GM19328 (cell line): ENCODE data around the gene COL4A2.

Source experiments
- ATAC-seq: cut with Tn5 transposase; IDR thresholded peaks from one replicate; pipeline ENCODE4 v1.9.1; 2021; ENCODE audit warnings: mild to moderate bottlenecking, moderate library complexity; ENCODE audit not compliant: unreplicated experiment

The COL4A2 gene

DNA sequence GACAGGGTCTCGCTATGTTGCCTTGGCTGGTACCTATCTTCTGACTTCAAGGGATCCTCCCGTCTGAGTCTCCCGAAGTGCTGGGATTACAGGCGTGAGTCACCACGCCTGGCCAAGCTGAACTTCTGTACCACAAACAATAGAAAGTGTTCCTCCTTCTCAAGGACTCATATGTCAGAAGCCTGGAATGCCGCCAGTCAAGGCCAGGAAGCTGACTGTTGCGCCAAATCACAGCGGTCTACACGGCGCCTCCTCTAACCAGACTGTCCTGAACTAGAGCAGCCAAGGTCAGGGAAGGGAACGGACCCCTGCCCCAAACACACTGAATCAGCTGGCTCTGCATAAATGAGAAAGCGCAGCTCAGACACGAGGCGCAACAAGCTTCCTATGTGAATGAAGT is 239.8 kb downstream of the COL4A2 start:
- no peak for ATAC-seq

DNA sequence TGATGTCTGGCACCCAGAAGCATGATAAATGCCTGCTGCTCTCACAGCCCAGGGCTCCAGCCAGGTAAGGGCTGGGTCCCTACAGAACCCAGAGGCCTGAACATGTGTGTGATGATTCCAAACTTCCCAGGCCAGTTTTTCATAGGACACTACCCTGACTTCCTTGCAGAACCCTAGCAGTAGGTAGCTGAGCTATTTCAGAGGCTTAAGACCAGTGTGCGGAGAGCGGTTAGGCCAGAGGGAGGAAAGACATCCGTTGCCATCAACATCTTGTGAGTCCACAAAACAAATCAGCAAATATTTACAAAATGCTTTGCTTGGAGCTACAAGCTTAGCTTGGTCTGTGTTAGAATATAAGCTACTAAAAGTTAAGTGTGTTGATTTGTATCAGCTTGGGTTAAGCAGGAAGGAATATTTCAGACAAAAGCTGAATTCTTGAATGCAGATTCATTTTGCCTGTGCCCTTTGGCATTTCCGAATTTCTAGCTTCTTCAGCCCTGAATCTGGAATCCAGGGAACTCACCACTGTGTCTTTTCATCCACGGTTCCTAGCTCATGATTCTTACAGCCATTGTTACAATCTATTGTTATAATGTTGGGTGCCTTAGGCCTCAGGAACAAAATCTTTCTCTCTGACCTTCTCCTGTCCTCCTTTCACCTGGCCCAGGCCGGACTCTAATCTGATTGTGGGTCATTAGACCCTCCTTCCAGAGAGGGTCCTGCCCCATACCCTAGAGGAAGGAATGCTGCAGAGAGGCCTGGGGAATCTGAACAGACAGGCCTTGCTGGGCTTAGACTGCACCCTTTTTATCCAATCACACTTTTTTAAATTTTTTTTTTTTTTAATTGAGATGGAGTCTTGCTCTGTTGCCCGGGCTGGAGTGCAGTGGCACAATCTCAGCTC is 242.1 kb downstream of the COL4A2 start:
- ATAC-seq = no peak

DNA sequence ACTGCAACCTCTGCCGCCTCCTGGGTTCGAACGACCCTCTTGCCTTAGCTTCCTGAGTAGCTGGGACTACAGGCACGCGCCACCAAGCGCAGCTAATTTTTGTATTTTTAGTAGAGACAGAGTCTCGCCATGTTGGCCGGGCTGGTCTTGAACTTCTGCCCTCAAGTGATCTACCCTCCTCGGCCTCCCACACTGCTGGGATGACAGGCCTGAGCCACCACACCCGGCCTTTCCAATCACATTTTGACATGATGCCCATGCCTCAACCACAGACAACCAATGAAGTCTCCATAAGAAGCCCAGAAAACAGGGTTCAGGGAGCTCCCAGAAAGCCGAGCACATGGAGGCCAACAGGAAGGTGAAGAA is 242.7 kb downstream of the COL4A2 start:
- no peak for ATAC-seq

DNA sequence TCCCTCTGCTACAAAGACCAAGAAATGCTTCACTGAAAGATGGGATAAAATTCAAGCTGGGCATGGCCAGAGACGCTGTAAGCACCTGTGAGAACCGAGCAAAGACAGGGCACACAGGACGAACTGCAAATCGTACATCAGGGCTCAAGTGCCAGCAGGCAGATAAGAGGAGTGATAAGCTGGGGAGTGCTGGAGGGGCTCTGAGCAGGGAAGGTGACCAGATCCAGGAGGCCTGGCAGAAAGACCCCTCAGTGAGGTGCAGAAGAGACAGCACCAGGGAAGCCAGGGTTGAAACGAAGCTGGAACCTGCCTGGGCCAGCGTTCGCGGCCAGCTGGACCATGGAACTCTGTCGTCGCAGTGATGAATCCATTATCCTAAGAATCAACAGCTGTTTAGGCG is 244.2 kb downstream of the COL4A2 start:
- ATAC-seq = no peak

DNA sequence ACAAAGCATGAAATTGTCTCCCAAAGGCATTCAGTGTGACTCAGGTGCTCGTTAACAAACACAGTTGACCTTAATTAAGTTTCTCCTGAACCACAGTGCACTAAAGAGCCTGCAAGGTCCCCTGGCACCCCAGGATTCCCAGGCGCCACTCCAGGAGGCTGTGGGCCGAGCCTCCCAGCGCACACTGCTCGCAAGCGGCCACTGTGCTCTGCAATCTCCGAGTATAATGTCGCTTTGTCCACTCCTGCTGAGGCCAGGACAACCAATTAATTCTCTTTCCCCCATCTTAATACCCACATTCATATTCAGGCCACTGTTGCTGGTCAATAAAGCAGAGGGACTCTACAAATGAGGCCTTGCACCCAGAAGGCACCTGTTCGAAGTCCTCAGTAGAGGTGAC is 245.7 kb downstream of the COL4A2 start:
- ATAC-seq = no peak

DNA sequence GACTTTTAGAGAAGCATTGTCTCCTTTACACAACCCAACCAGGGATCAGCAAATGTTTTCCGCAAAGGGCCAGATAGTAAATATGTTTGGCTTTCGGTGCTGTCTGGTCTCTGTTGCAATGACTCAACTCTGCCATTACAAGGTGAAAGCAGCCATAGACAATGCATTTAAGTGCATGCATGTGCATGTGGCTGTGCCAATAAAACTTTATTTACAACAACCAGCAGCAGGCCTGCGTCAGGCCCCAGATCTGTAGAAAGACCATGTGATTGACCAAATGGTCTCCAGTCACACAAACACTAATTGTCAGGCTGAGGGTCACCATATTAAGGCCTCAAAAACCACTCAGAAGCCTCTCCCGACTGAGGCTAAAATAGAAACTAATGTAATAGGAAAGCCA is 246.3 kb downstream of the COL4A2 start:
- ATAC-seq = no peak

DNA sequence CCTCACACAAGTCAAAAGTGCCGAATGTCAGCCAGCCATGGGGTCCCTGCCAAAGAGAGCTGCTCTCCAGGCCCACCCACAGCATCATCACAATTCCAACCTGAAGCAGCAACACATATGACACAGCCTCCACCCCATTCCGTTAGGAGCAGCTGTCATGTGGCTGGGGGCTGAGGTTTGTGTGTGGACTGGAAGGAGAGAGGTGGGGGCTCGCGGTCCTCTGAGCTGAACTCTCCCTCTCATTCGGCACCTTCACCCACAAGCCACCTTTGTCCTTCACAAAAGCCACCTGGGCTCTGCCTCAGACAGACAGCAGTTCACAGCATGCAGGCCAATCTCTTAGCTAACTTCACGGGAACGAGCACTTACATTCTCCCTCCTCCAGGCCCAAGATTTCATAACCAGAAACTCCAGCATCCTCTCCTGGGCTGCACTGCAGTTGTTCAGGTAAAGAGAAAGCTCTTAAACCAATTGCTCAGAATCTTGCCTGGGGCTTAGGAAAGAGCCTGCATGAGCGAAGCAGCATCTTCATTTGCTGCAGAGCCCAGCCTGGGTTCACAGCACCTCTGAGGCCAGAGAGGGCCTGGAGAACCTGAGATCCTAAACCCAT is 247.2 kb downstream of the COL4A2 start:
- ATAC-seq = no peak

DNA sequence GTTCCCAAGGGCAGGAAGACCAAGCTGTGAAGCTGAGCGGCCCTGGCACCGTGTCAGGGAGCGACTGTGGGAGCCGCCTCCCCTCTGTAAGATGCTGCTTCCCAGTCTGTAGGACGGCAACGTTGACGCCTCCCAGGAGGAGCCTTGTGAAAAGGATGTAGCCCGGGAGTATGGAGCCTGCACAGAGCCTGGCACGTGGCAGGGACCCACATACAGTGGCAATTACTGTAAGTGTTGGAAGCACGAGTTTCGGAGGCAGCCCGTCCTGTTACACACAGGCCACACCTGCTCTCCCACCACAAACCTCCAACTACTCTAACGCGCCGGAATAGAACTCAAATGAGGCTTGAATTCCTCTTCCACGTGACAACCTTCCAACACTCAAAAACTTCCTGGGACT is 247.9 kb downstream of the COL4A2 start:
- no peak for ATAC-seq

DNA sequence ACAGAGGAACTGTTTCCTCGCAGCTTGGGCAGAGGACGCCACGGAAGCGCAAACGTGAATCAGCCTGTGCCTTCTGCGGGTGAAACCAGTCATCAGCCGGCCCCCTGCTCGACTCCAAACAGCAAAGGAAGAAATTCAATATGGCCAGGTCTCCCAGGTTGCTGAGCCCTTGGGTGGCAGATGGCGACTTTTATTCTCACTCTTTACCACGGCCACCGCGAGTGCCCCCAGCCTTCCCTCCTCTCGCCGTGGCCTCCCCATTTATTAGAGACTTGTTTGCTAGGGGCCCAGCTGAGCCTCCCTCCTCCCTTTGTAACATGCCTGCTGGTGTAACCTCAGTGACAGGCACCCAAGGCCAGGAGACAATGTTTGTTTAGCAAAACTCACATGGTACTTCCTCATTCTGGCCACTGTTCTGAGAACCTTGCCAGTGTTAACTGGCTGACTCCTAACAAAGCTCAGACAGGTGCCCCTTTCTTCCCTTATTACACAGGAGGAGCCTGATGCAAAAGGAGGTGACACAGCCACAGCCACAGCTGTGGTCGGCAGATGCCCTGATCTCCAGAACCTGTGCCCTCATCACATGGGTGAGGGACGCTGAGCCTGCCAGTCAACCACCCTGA is 248.6 kb downstream of the COL4A2 start:
- no peak for ATAC-seq

DNA sequence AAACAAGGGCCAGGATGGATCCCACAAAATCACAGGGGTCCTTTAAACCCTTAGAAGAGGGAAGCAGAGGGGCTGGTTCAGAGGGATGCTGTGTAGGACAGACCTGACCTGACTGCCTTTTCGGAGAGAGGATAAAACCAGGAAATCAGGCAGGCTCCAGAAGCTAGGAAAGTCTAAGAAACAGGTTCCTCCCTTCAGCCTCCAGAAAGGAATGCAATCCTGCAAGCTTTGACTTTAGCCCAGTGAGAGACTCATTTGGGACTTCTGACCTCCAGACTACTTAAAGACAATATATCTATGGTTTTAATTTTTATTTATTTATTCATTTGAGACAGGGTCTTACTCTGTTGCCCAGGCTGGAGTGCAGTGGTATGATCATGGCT is 249.1 kb downstream of the COL4A2 start:
- no peak for ATAC-seq

DNA sequence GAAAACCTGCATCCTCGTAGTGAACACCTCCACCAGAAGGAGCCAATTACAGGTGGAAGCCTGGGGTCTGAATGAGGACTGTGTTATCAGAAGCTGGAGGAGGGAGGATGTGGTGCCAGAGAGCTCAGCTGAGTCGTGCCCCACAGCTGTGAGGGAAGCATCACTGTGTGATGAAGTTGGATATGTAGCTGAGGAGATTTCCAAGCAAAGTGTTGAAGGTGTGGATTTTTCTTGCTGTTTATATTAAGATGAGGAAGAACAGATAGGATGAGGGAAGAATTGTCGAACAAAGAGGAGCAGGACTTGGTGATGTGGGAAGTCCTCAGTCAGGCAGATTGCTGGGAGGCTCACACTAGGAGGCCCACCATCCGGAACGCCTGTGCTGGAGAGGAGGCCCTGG is 250.0 kb downstream of the COL4A2 start:
- ATAC-seq = no peak

DNA sequence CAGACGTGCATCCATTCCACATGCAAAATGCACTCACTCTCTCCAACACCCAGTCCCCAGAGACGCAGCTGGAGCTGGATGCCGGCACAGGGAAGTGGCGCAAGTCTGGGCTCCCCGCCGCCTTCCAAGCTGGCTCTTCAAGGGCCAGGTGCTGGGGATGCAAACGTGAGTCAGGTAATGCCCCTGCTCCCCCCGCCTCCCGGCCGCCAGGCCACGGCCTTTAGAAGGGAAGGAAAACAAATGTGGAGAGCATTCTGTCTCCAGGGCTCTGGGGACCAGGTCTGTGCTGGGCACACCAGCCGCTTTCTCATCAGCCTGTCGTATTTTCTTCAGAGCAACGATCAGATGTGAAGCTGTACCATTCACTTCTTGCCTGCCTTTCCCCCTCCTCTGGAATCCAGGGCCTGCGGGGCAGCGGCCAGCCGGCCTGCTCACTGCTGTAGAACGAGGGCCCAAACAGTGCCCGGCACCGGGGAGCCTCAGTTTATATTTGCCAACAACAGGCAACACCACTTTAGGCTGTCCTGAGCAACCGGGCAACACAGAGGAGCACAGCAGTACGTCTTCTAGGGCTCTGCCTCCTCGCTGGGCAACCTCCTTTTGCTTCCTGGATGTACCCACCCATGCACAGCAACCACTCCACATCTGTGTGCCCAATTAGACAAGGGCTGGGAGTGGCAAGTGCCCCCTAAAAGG is 250.7 kb downstream of the COL4A2 start:
- ATAC-seq = no peak

DNA sequence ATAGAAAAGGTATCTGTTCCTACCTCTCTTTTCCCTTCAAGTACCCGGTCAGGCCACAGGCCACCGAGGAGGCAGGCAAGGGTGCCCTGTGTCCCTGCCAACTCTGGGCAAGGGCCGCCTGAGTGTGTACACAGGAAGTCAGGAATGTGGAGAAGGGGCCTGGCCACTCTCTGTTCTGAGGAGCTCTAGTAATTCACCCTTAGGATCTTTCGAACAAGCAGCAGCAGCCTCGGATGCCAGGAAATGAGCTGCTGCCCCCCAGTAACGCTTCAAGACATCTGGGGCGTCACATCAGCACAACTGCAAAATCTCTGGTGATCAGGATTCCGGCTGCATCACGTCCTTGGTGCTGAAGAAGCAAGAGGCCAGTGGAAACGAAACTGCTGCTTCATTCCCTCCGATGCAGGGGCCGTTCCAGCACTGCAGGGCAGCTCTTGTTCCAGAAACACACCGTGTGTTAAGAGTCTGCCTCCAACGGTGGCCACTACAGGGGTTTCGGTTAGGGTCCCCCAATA is 252.4 kb downstream of the COL4A2 start:
- no peak for ATAC-seq

DNA sequence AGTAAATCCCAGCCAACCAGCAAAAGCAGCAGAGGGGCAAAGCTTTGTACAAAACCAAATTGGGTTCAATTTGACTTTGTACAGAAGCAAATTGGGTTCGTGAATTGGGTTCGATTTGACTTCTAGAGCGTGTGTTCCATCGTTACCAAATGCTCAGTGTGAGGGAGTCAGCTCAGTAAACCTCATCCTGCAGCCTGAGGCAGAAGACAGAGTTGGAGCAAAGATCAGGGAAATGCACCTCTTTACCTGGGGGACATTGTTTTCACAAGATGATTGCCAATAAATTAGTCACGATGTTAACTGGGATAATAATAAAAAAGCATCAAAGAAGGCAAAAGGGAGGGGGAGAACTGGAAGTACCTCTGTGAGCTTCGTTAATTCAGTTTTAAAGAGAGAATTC is 252.9 kb downstream of the COL4A2 start:
- ATAC-seq = no peak

DNA sequence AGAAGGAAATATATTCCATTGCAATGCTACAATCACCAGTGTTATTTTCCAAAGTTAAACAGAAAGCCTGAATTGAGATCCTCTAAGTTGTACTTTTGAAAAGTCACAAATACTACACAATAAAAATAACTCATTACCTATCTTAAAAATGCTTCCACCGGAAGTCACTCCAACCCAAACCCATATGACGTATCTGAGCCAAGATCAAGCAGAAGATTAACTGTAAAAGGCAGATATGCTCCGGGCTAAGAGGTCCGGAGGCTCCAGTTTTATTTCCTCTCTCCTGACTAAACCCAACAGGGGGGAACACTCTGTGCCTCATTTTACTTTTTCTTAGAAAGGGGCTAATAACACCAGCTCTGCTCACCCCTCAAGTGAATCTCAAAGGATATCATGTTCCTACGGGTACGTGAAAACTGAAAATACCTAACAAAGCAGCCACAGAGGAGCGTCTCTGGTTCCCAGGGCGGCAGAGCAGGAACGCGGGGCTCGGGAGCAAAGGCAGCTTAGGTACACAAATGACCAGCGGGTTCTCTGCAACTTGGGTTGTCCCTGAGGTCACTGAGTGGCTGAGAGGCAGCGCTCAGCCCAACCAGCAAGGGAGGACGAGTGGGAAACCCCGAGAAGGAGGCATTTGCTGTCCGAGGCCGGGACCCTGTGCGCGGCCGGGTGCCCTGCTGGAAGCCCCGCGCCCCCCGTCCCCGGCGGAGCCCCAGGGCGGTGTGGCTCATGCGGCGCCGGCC is 253.7 kb downstream of the COL4A2 start:
- no peak for ATAC-seq

DNA sequence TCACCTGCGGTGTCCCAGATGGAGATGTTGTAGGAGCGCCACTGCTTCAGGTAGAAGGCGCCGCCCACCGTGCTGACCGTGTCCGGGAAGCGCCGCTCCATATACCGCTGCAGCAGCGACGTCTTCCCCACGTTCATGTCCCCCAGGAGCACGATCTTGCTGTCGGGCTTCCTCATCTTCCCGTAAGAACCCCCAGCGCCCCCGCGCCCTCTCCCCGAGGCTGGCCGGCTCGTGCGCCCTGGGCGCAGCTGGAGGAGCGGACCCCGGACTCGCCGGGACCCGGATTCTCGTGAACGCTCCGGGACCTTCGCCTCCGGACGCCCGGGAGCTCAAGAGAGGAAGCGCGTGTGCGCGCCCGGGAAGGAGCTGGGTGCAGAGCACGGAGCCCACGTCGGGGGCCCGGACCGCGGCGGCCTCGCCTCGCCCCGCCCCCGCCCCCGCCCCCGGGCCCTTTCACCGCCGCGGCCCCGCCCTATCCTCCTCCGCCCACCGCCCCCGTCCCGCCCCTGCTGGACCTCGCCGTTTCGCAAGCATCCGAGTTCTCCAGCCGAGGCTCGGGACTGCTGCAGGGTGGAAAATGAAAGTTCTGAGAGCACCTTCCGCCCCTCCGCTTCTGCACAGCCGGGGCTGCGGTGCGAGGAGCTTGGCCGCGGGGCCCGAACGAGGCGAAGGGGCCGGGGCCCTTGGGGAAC is 254.4 kb downstream of the COL4A2 start, which contains the start of gene RAB20:
RAB20 (minus strand) TSS at position 379 of the 692 bp plus-strand sequence; CDS start at position 176, 203 bp downstream.
- ATAC-seq = peak; percentile 66

DNA sequence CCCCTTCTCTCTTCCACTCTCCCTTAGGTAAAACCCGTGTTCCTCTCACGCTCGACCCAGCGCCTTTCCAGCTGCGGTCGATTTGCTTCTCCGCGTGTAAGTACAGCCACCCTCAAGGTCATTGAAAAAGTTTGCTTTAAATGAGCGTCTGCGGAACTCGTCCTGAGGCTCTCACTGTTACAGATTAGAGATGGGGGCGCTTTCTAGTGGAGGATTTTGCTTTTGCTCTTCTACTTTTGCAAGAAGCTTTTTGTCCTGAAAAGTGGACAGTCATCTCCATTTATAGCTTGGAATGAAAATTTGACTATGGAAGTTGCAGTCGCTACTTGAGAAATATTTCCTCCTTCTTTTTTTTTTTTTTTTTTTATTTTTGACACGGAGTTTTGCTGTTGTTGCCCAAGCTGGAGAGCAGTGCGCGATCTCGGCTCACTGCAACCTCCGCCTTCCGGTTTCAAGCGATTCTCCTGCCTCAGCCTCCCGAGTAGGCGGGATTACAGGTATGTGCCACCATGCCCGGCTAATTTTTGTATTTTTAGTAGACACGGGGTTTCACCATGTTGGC is 255.0 kb downstream of the COL4A2 start:
- ATAC-seq = no peak
